IPS DF 6.9 (cell line): ENCODE results near the gene IL3.
"Not testable (repeated sequence)": the region's sequence is repeated elsewhere in the genome, so short reads cannot be mapped to it uniquely, and the experiment has no call there.

Source experiments
- DNase-seq: peaks from one replicate; pipeline ENCODE4 v3.0.0-alpha.2; 2013; ENCODE audit warnings: low read depth, low spot score
- H3K27ac ChIP-seq: one replicate; pipeline ENCODE4 v1.5.1; 2013; ENCODE audit warnings: low read length, control low read depth
- H3K27me3 ChIP-seq: 2 replicates; pipeline ENCODE4 v1.6.1; 2013; ENCODE audit warnings: mild to moderate bottlenecking, low read length; ENCODE audit not compliant: control insufficient read depth, insufficient read depth
- H3K36me3 ChIP-seq: 2 replicates; pipeline ENCODE4 v1.6.1; 2013; ENCODE audit warnings: low read length; ENCODE audit not compliant: control insufficient read depth, insufficient read depth
- H3K4me1 ChIP-seq: 2 replicates; pipeline ENCODE4 v1.6.1; 2013; ENCODE audit warnings: low read length; ENCODE audit not compliant: control insufficient read depth, insufficient read depth
- H3K4me3 ChIP-seq: 2 replicates; pipeline ENCODE4 v1.5.1; 2013; ENCODE audit warnings: mild to moderate bottlenecking, low read length
- H3K9me3 ChIP-seq: 2 replicates; pipeline ENCODE4 v1.6.1; 2013; ENCODE audit warnings: low read length, inconsistent platforms; ENCODE audit not compliant: control insufficient read depth, insufficient read depth
- WGBS: extraction: QIAGEN DNeasy Blood & Tissue Kit; methylation state at CpG from one replicate; pipeline ENCODE4 v1.1.7; 2013; ENCODE audit warnings: mixed read lengths, missing lambda C conversion rate; ENCODE audit not compliant: insufficient read length, insufficient coverage; 5-methylcytosine and 5-hydroxymethylcytosine counted together

The IL3 gene

GRCh38 chr5:132102944-132103331, 42.5 kb downstream of the IL3 start:
- no peak for DNase-seq
- WGBS: no CpG with 5 or more reads among the region's 3 CpGs
- no peak overlapping the region for H3K27ac ChIP-seq

DNA sequence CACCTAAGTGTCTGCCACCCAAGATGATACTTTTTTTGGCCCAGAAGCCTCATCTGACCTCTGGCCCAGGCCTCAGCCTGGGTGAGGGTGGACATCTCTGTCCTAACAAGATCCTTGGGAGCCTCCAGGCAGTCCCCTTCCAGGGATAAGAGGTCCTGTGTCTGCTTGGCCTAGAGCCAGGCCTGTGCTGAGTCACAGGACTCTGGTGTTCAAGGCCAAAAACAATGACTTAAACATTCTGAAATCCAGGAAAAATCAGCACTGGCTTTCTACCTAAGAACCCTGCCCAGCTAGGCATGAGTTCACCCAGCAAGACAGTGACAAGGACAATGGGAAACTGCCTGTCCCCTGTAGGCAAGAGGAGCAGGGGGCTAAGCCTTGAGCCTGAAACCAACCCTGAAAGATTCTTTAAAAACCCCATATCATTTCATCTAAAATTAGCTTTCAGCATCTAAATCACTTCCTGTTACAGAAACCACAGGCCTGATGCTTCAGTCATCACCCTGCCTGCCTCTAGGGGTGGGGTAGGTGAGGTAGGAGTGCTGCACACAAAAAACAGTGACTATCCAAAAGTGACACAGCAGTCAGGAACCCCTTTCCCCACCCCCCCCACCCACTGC, 43.0 kb downstream of the IL3 start:
- DNase-seq: no peak
- Histone ChIP-seq H3K27me3 (no peaks in the 10 kb centered on the region), H3K9me3 (no peaks in the 10 kb centered on the region), H3K4me1 (no peaks in the 10 kb centered on the region), H3K4me3 (no peak overlapping the region), H3K27ac (no peak overlapping the region), H3K36me3 (no peaks in the 10 kb centered on the region)

More at GRCh38 chr5:132102944-132103331, 42.5 kb downstream of the IL3 start:
- no peaks in the 10 kb centered on the region for H3K4me1 ChIP-seq
- H3K36me3 ChIP-seq: no peaks in the 10 kb centered on the region
- no peaks in the 10 kb centered on the region for H3K27me3 ChIP-seq
- no peak overlapping the region for H3K4me3 ChIP-seq
- no peaks in the 10 kb centered on the region for H3K9me3 ChIP-seq

- Histone ChIP-seq H3K9me3 (no peaks in the 10 kb centered on the region), H3K27ac (no peak overlapping the region), H3K4me1 (no peaks in the 10 kb centered on the region), H3K36me3 (no peaks in the 10 kb centered on the region), H3K27me3 (no peaks in the 10 kb centered on the region), H3K4me3 (no peak overlapping the region)
- no CpG with 5 or more reads among the region's 6 CpGs for WGBS
- no peak for DNase-seq
These were observed 43.5 kb downstream of the IL3 start for GRCh38 chr5:132103969-132104391.

GRCh38 chr5:132104556-132104955, 44.1 kb downstream of the IL3 start:
- H3K4me1 ChIP-seq: no peaks in the 10 kb centered on the region
- no peaks in the 10 kb centered on the region for H3K27me3 ChIP-seq
- H3K4me3 ChIP-seq: no peak overlapping the region
- no peaks in the 10 kb centered on the region for H3K36me3 ChIP-seq
- no peak for DNase-seq
- H3K9me3 ChIP-seq: no peaks in the 10 kb centered on the region
- H3K27ac ChIP-seq: no peak overlapping the region

- Histone ChIP-seq H3K4me1 (no peaks in the 10 kb centered on the region), H3K9me3 (no peaks in the 10 kb centered on the region), H3K4me3 (no peak overlapping the region), H3K27me3 (no peaks in the 10 kb centered on the region), H3K36me3 (no peaks in the 10 kb centered on the region), H3K27ac (no peak overlapping the region)
- no CpG with 5 or more reads among the region's 3 CpGs for WGBS
- DNase-seq: no peak
These were observed 45.2 kb downstream of the IL3 start for GRCh38 chr5:132105688-132106087.

GRCh38 chr5:132108495-132108894, 48.0 kb downstream of the IL3 start:
- not testable (repeated sequence) for H3K27ac ChIP-seq, H3K27me3 ChIP-seq, H3K4me1 ChIP-seq, H3K9me3 ChIP-seq, H3K4me3 ChIP-seq, H3K36me3 ChIP-seq, DNase-seq
- no CpG with 5 or more reads among the region's 1 CpG for WGBS

DNA sequence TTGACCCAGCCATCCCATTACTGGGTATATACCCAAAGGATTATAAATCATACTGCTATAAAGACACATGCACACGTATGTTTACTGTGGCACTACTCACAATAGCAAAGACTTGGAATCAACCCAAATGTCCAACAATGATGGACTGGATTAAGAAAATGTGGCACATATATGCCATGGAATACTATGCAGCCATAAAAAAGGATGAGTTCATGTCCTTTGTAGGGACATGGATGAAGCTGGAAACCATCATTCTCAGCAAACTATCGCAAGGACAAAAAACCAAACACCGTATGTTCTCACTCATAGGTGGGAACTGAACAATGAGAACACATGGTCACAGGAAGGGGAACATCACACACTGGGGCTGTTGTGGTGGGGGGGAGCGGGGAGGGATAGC, 48.5 kb downstream of the IL3 start:
- not testable (repeated sequence) for H3K36me3 ChIP-seq, H3K27me3 ChIP-seq, H3K4me3 ChIP-seq, H3K4me1 ChIP-seq, H3K27ac ChIP-seq, DNase-seq, H3K9me3 ChIP-seq
- no CpG with 5 or more reads among the region's 4 CpGs for WGBS

GRCh38 chr5:132109494-132110053, 49.1 kb downstream of the IL3 start:
- no CpG with 5 or more reads among the region's 3 CpGs for WGBS
- Histone ChIP-seq H3K4me1 (no peaks in the 10 kb centered on the region), H3K4me3 (no peak overlapping the region), H3K27me3 (no peaks in the 10 kb centered on the region), H3K36me3 (no peaks in the 10 kb centered on the region), H3K27ac (no peak overlapping the region), H3K9me3 (no peaks in the 10 kb centered on the region)
- DNase-seq: no peak

- Histone ChIP-seq H3K4me3 (no peak overlapping the region), H3K27me3 (no peaks in the 10 kb centered on the region), H3K27ac (no peak overlapping the region), H3K4me1 (no peaks in the 10 kb centered on the region), H3K9me3 (no peaks in the 10 kb centered on the region), H3K36me3 (no peaks in the 10 kb centered on the region)
- whole genome bisulfite sequencing: no CpG with 5 or more reads among the region's 3 CpGs
- DNase-seq: no peak
These were observed 49.7 kb downstream of the IL3 start for GRCh38 chr5:132110195-132110594.

GRCh38 chr5:132110930-132111329, 50.5 kb downstream of the IL3 start:
- DNase-seq: no peak
- no peak overlapping the region for H3K4me3 ChIP-seq
- H3K36me3 ChIP-seq: no peaks in the 10 kb centered on the region
- H3K4me1 ChIP-seq: no peaks in the 10 kb centered on the region
- H3K27me3 ChIP-seq: no peaks in the 10 kb centered on the region
- no peak overlapping the region for H3K27ac ChIP-seq
- no peaks in the 10 kb centered on the region for H3K9me3 ChIP-seq

GRCh38 chr5:132112111-132112510, 51.7 kb downstream of the IL3 start:
- Histone ChIP-seq H3K36me3 (no peaks in the 10 kb centered on the region), H3K27ac (no peak overlapping the region), H3K9me3 (no peaks in the 10 kb centered on the region), H3K4me3 (no peak overlapping the region), H3K4me1 (peaks cover under 1% of the 10 kb centered on the region; the same call in 1 of the 2 replicates), H3K27me3 (no peaks in the 10 kb centered on the region)
- WGBS: no CpG with 5 or more reads among the region's 3 CpGs
- no peak for DNase-seq
